Stimulated activated CD4-positive, alpha-beta T cell treated with anti-CD3 and anti-CD28 coated beads, Interleukin-1b, Interleukin-23, amount 100 ng/mL, for 48 hours (primary cell): ENCODE measurements around the gene OLFML2A.
"Not testable (repeated sequence)": the region's sequence is repeated elsewhere in the genome, so short reads cannot be mapped to it uniquely, and the experiment has no call there.

ENCODE experiments used
- DNase-seq: peaks from one replicate; pipeline ENCODE4 v3.0.0-alpha.2; 2020

OLFML2A gene

DNA sequence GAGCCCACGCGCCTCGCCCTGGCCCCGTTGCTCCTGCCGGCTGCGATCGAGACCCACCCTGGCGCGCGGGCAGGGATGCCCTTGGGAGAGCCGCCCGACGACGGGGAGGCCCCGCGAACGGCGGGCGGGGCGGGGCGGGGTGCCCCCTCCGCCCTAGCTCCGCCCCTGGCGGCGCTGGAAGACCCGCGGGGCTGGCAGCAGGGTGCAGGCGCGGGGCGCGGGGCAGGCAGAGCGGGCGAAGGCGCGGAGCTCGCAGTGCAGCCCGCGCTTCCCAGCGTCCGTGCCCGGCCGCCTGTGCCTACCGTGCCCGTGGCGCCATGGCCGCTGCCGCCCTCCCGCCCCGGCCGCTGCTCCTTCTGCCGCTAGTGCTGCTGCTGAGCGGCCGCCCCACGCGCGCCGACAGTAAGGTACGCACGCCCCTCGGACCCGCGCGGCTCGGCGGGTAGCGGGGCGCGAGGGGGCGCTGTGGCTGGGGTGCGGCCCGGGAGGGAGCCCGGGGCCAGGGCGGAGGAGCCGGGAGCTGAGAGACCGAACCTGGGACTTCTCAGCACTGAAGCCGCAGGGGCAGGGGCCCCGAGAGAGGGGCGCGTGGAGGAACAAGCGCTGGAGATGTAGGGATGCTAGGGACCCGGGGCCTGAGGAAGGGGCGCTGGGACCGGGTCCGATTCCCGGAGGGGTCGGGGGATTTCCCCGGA, at the start of gene OLFML2A:
TSS of gene OLFML2A (plus strand) at position 180 of the 695 bp plus-strand sequence. CDS start at position 318, 138 bp downstream.
- DNase-seq: peak; percentile 16

DNA sequence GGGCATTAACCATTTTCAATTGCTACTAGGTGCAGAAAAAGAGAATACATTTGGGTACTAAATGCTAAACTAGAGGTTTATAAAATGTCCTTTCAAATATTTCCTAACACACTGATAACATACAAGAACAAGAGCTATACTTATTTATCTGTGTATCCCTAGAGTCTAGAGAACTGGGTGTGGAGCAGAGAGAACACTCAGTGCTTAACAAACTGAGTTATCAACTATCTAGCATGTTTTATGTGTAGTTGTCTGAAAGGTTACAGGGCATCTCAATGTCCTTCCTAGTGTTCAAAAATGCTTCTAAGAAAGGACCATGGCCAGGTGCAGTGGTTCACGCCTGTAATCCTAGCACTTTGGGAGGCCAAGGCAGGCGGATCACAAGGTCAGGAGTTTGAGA, 46.2 kb upstream of the OLFML2A start:
- DNase-seq: no peak

DNA sequence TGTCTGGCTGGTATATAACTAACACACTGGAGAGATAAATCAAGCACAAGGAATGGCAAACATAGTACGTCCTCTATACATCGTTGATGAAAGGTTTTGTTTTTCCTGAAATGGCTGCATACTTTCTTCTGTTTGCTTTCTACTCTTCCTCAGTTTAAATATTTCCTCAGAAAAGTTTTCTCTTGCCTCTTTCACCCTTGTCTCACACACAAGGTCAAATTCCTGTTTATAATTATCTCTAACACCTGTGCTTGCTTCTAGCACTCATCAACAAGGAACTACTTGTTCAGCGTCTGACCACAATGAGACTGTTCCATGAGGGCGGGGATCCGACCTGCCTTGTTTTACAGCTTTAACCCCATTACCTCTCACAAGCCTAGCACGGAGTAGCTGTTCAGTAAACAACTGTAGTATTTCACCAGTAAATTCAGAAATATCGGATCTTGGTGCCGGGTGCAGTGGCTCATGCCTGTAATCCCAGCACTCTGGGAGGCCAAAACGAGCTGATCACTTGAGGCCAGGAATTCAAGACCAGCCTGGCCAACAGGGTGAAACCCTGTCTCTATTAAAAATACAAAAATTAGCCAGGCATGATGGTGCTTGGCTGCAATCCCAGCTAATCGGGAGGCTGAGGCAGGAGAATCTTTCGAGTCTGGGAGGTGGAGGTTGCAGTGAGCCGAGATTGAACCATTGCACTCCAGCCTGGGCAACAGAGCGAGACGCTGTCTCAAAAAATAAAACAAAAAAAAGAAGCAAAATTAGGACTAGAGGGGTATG, 42.8 kb upstream of the OLFML2A start:
- no peak for DNase-seq

DNA sequence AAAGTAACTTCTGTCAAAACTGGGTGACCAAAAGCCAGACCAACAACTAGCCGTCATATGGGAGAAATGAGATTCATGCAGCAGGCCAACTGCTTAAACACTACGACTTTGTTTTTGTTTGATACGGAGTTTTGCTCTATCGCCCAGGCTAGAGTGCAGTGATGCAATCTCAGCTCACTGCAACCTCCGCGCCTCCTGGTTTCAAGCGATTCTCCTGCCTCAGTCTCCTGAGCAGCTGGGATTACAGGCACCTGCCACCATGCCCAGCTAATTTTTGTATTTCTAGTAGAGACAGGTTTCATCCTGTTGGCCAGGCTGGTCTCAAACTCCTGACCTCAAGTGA, 42.2 kb upstream of the OLFML2A start:
- DNase-seq: not testable (repeated sequence)

DNA sequence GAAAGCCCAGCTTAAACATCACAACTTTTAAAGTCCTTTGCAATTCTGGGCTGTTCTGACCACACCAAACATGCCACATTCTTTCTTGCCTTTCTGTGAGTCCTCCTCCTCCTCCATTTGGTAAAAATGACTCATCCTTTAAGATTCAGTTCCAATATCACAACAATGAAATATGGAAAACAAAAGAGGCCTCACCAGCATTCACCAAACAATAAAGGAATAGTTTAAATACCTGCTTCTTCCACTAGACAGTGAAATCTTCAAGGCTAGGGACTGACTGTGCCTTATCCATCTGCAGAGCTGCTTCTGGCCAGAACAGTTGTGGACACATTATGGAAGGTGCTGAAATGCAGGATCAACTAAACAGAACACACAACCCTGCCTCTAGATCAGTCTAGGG, 41.8 kb upstream of the OLFML2A start:
- DNase-seq: no peak

DNA sequence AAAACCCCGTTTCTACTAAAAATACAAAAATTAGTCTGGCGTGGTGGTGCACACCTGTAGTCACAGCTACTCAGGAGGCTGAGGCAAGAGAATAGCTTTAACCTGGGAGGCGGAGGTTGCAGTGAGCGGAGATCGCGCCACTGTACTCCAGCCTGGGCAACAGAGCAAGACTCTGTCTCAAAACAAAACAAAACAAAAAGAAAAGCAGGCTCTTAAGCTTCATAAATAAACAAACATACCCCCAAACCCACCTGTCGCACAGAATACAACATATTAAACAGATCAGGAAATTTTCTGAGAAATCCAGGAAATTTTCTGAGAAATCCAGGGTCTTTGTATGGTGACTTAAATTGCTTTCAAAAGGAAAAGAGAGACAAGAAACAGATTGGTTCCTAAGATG, 38.9 kb upstream of the OLFML2A start:
- DNase-seq: not testable (repeated sequence)

DNA sequence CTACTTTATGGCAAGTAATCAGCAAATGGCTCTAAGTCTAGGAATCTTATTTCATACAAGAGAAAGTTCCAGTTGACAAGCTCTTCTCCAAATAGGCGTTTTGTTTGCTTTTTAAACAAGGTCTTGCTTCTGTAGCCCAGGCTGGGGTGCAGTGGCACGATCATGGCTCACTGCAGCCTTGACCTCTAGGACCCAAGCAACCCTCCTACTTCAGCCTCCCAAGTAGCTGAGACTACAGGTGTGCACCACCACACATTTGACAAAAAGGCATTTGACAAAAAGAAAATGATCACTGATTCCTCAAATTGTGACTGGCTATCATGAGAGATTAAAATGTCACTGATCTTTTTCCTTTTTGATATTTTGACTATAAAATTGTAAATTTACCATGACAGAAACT, 37.6 kb upstream of the OLFML2A start:
- no peak for DNase-seq

DNA sequence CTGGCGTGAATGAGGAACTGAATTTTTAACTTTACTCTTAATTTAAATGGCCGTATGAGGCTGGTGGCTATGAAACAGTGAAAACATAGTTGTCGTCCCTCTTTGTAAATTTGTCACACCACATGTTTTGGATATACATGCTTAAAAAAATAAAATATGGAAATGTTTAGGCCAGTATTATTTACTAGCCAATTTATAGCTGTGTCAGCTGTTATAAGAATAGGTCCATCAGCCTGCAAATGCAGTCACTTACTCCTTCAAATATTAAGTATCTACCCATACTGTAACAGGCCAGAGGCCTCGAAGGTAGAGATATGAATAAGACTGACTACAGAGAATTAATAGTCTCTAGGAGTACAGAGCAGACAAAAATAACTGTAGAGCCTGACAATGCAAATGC, 35.8 kb upstream of the OLFML2A start:
- DNase-seq: no peak

DNA sequence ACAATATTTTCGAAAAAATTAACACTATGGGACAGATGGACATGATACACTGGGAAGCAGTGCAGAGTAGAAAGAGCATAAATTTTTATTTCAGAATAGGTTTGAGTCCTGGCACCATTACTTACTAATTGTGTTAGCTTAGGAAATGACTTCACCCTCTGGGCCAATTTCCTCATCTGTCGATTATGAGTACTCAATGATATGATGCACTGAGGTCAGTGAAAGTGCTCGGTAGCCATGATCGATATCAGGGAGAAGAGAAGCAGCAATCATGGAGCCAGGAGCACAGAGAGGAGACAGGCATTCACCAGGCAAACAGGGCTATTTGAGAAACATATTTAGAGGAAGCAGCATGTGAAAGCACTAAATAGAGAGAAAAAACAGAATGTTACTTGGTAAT, 35.3 kb upstream of the OLFML2A start:
- no peak for DNase-seq

DNA sequence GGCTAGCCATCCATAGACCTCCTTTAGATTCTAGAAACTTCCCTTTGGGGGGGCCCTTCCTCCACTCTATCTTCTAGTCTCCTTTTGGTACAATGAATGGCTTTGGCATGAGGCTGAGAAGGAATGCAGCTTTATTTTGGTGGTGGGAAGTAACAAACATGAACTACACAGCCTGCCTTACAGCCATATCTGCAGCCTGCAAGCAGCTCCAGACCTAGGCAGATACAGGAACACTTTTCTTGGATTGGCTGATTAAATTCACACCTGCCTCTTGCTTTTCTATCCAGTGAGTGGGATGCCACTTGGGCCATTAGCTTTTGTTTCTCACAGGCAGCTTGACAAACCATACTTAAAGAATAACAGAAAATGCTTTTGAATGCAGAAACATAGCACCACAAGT, 34.0 kb upstream of the OLFML2A start:
- DNase-seq: no peak

DNA sequence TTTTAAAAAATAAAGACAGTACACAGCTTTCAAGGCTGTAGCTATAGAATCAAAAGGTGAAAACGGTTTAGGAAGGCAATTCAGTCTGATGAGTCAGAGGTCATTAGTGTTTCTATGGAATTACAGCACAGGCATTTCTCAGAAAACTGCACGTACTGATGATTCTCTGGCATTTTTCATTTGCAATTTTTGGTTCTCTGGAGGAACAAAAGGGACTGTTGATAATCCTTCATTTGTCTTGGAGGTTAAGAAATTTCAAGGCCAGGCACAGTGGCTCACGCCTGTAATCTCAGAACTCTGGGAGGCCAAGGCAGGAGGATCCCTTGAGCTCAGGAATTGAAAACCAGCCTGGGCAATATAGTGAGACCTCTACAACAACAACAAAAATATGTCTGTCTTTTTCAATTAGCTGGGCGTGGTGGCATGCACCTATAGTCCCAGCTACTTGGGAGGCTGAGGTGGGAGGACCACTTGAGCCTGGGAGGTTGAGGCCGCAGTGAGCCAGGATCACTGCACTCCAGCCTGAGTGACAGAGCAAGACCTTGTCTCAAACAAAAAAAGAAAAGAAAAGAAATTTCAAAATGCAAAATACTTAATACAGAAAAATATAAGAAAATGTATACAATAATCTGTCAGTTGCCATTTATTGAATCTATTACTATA, 33.1 kb upstream of the OLFML2A start:
- DNase-seq: no peak

DNA sequence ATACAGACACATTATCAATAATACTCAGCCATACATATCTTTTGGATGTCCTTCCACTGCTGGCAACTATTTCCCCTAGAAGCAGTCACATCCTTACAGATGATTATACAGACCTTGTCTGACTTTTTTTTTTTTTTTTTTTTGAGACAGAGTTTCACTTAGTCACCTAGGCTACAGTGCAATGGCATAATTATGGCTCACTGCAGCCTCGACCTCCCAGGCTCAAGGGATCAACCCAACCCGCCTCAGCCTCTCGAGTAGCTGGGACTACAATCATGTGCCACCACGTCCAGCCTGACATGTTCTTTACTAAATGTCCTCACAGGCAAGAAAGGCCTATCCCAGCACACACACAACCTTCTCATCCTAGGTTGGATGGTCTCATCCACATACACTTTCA, 29.9 kb upstream of the OLFML2A start:
- DNase-seq: no peak

DNA sequence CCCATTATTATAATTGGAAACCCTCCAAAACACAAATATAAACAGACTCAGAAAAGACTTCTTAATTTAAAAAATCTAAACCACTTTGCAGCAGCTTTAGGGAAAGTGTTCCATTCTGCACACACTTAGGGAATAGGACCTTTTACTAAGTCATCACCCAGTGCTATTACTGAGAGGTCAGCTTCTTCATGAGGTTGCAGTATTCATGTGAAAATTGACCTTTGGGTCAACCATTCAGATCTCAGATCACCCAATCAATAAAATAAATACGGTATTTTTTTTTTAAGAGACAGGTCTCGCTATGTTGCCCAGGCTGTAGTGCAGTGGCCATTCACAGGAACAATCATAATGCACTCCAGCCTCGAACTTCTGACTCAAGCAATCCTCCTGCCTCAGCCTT, 27.6 kb upstream of the OLFML2A start:
- no peak for DNase-seq

DNA sequence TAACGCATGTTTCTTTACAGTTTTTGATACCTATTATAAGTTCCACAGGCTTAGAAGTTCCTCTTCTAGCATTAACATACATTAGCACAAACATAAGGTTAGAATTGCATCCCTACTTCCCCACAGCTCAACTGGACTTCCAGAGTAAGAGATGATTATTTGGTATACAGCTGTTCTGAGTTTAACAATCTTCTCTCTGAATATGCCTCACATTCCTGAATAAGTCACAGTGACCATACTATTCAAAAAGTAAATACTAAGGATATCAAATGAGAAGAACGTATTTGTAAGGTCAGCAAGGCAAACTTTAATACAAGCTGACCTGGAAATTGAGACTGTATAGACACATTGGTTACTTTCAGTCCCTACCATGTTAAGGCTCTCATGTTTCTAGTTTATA, 27.2 kb upstream of the OLFML2A start:
- no peak for DNase-seq

DNA sequence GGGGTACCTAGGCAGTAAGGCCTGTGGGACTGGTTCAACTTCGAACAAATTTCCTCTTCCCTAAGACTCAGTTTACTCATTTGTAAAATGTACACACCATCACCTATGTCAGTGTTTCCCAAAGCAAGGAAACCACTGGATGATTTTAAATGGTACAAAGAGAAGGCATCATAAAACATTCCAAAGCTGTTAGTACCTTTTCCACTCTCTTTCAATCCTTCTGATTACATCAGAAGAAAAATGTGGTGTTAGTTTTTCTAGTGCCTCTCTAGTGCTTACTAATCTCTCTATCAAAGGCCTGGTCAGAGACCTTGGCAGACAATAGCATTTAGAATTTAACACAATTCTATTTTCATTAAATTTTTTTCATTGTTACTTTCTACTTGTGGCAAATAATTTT, 24.0 kb upstream of the OLFML2A start:
- DNase-seq: no peak

DNA sequence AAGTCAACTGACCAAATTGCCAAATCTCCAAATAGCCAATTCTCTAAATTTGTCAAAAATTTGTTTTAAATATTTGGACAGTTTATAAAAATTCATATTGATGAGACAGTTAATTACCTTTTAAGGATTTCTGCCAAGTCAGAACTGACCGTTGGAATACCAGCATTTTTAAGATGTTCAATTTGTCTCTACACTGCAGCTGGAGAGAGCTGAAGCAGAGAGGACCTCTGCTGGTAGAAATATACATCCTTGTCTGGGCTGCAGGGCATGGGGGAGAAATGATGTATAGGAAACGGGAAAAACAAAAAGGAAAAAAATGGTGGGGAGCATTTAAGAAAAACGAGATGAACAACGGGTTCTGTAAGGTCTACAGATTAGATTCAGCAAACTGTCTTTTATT, 22.6 kb upstream of the OLFML2A start:
- DNase-seq: no peak

DNA sequence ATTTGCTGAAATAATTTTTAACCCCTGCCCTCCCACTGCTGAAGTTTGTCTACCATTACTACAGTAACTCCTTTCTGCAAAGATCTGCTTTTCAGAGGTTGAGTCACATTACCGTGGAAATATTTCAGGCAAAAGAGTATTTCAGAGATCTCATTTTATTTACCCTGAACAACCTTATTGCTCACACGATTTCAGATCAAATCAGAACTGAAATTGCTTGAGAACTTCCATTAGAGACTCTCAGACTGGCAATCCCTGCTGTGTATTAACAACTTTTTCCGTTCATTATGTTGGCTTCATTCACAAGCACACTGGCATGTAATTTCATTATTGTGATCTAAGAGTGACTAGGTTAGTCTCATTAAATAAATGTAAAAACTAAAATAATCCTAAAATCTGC, 21.9 kb upstream of the OLFML2A start:
- no peak for DNase-seq

DNA sequence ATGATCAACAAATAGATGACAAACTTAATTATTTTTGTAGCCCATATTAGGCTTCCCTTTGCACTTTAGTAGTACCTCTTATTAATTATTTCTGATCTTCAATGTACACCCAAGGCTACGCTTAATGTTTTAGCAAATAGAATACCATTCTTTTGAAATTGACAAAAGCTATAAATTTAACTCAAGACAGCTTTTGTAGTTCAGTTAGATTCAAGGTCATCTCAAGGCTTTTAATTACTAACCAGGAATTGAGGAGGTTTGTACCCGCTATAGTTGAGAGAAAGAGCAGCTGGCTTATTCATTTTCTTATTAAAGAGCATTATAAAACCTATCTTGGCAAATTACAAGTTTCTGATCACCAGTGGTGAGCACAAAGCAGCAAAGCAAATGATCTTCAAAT, 20.9 kb upstream of the OLFML2A start:
- DNase-seq: no peak

DNA sequence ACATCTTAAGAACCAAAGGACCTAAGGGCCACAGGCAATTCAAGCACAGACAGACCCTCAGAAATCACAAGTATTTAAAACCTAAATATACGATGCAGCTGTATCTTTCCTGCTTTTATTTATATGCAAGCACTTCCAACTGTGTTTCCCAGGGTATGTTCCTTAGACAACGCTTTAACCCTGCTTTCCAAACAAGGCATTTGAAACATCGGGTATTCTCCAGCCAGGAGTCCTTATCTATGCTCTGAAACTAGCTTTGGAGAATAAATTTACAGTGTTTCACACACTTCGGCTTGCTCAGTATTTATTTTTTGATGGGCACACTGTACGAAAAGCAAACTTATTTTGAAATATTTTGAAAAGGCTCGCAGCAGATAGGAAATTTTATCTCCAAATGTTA, 19.3 kb upstream of the OLFML2A start:
- DNase-seq: no peak

DNA sequence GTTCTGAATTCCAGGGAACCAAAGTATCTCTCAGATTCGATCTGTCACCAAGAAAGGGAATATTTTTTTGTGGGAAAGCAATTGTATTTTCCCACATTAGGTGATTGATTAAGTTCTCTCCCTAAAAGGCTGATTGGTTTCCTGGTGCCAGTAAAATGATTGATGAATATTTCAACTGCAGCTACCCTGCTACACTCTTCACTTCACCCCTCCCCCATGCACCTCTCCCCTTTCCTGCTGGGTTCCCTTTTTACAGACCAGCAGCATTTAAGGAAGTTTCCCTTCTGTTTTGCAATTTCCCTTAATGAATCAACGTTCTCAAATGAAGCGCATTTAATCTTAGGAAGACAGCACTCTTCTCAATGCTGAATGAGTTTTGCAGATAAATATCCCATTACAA, 18.9 kb upstream of the OLFML2A start:
- DNase-seq: no peak

DNA sequence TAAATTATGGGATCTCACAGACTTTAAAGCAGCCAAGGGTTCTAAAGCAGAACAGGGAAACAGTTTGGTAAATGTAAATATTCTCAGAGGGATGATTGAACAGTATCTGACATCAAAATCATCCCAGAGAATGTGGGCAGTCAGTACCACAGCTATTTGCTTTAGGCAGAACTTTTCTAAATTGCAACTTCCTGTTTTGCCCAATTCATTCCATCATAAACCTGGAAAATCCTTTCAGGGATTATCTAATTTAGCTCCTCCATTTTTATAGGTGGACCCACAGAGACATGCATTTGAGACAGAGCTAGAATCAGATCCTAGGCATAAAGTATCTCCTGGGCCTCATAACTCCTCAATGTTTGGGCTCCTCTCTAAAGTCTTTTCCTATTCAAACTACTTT, 18.2 kb upstream of the OLFML2A start:
- no peak for DNase-seq

DNA sequence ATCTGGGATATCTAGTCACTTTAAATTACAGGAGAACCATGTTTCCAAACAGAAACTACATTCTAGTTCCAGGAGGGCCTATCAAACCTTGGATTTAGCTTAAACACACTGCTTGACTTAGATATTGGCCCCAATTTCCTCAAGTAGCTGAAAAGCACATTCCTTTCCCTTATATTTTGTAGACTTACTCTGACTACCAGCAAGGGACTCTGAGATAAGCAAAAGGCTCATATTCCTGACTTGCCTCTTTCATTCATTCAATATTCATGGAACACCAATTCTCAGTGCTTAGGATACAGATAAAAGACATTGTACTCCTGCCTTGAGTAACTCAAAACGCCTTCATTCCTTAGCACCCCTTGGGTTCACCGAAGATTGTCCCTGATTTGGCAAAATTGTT, 17.6 kb upstream of the OLFML2A start:
- DNase-seq: no peak

DNA sequence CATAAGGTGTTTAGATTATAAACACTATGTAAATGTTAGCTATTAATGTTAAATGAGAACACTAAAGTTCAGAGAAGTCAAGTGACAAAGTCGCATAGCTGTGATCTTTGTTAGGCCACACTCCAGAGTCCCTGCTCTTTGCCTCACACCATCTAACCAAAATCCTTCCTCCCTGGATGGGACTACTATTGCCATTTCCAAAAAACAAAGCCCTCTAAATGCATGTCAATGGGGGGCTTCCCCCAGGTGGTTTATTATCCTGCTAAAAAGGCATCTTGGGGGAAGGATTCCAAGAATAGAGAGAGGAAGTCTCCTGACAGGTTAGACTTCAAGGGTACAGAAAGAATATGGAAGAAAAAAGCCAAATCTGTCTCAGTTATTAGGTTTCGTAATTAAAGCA, 16.2 kb upstream of the OLFML2A start:
- DNase-seq: no peak

DNA sequence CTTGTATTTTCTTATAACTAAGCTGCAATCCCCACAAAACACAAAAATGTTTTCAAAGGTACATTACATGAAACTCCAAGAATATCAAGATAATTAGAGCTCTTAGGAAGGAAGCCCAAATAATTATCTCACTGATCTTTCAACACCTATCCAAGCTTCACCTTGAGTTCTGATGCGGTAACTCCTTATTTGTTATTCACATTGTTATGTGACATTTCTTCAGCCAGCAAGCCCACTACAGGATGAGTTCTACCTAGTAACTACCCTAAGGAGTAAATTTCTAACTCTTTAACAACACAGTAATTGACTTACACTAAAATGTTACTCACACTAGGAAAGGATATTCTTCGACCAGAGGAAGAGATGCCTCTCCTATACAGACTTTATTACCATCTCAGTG, 15.7 kb upstream of the OLFML2A start:
- DNase-seq: no peak
